GM12878 (cell line): ENCODE data around the gene ARID3B. TPM values are rescaled to one million over a fixed set of nuclear protein-coding genes. Genes with fewer than 3 reads are reported as not detected.

Experiments used
- ATAC-seq: fragments of 200-7000 bp; cut with Tn5 transposase; 3 replicates; pipeline ENCODE4 v1.9.1; 2020; ENCODE audit warnings: mild to moderate bottlenecking, moderate library complexity
- BruUV-seq: library from RNA; stranded (reverse); fragments of 400-500 nt; replicated peaks from 2 replicates; lab custom pipeline; 2021; lab: Mats Ljungman, UMichigan
- CTCF ChIA-PET: fragments of 300-600 bp; sonication (Branson Sonifier 250); formaldehyde crosslinking; extraction: SDS; loops from one replicate; lab custom pipeline; 2021; ENCODE audit warnings: inconsistent platforms; lab: Yijun Ruan, JAX
- POLR2A ChIA-PET: fragments of 350-600 bp; formaldehyde crosslinking; extraction: SDS; loops from one replicate; lab custom pipeline; 2021; ENCODE audit warnings: inconsistent platforms; lab: Charles Lee
- RAD21 ChIA-PET: fragments of 300-600 bp; sonication (Branson Sonifier 250); formaldehyde crosslinking; loops from one replicate; lab custom pipeline; 2023; ENCODE audit warnings: antibody characterized with exemption; ENCODE audit not compliant: unreplicated experiment; lab: Charles Lee
- SMC1A ChIA-PET: fragments of 300-600 bp; sonication (Branson Sonifier 250); formaldehyde crosslinking; loops from one replicate; lab custom pipeline; 2023; ENCODE audit not compliant: unreplicated experiment, uncharacterized antibody; lab: Charles Lee
- DNase-seq: peaks from one replicate; pipeline ENCODE4 v3.0.0-alpha.2; 2011; ENCODE audit warnings: low read depth, low spot score
- FAIRE-seq: peaks from 3 replicates; lab custom pipeline; 2011; peaks lifted over from hg19 to GRCh38; lab: Jason Lieb, UNC
- H2AFZ ChIP-seq: 2 replicates; pipeline ENCODE4 v1.6.0; 2011; ENCODE audit warnings: low read depth, low read length, control low read depth; ENCODE audit not compliant: control insufficient read depth
- H3K27ac ChIP-seq: 2 replicates; pipeline ENCODE4 v1.5.1; 2011; ENCODE audit warnings: control low read depth; ENCODE audit not compliant: control insufficient read depth, insufficient read depth
- H3K27me3 ChIP-seq, 2 experiments: replicated peaks in 1 of 2; 2 replicates each; pipeline versions ENCODE4 v1.6.0 to v1.6.1; 2011; ENCODE audit warnings: low read length in 1 of 2; ENCODE audit not compliant: control insufficient read depth in 2 of 2, insufficient read depth in 2 of 2
- H3K36me3 ChIP-seq, 2 experiments: 2 replicates each; pipeline ENCODE4 v1.5.1; 2011; ENCODE audit warnings: low read length in 1 of 2; ENCODE audit not compliant: control insufficient read depth in 2 of 2, insufficient read depth in 2 of 2
- H3K4me1 ChIP-seq: 2 replicates; pipeline ENCODE4 v1.6.1; 2011; ENCODE audit warnings: mild to moderate bottlenecking, low read length, moderate library complexity, mixed read lengths; ENCODE audit not compliant: control insufficient read depth, insufficient read depth
- H3K4me2 ChIP-seq: 2 replicates; pipeline ENCODE4 v1.6.0; 2011; ENCODE audit warnings: control low read depth; ENCODE audit not compliant: control insufficient read depth, insufficient read depth
- H3K4me3 ChIP-seq: fragments of 200-600 bp; sonication (generic); 2 replicates; pipeline ENCODE4 v1.5.1; 2016
- H3K79me2 ChIP-seq: 2 replicates; pipeline ENCODE4 v1.6.0; 2011; ENCODE audit warnings: low read length; ENCODE audit not compliant: control insufficient read depth, insufficient read depth
- H3K9ac ChIP-seq: 2 replicates; pipeline ENCODE4 v1.8.0; 2011; ENCODE audit warnings: low read length, control low read depth, mixed read lengths; ENCODE audit not compliant: control insufficient read depth, insufficient read depth
- H3K9me3 ChIP-seq: replicated peaks from 3 replicates; pipeline ENCODE4 v1.5.1; 2011; ENCODE audit warnings: mild to moderate bottlenecking, low read length; ENCODE audit not compliant: control insufficient read depth, insufficient read depth
- H4K20me1 ChIP-seq: 2 replicates; pipeline ENCODE4 v1.6.0; 2011; ENCODE audit not compliant: control insufficient read depth, insufficient read depth
- ATF2 ChIP-seq: IDR thresholded peaks from 2 replicates; pipeline ENCODE4 v1.6.1; 2012; ENCODE audit warnings: low read length, inconsistent platforms
- BACH1 ChIP-seq: fragments of 450-650 bp; IDR thresholded peaks from 2 replicates; pipeline ENCODE4 v1.6.1; 2017; ENCODE audit warnings: mild to moderate bottlenecking, borderline replicate concordance
- CREM ChIP-seq: IDR thresholded peaks from 2 replicates; pipeline ENCODE4 v1.6.1; 2014; ENCODE audit warnings: antibody characterized with exemption, low read depth
- EP300 ChIP-seq, 2 experiments: fragments of 150-350 bp in 1 of 2; IDR thresholded peaks; 2 replicates each; pipeline ENCODE4 v1.6.1; 2011 to 2012; ENCODE audit warnings: low read depth in 2 of 2, low read length in 2 of 2, borderline replicate concordance in 1 of 2, improper control_type of control experiment in 1 of 2, inconsistent platforms in 1 of 2; ENCODE audit not compliant: control insufficient read depth in 1 of 2
- ETV6 ChIP-seq, 2 experiments: fragments of 450-650 bp in 1 of 2; IDR thresholded peaks in 1 of 2; conservative IDR thresholded peaks in 1 of 2; 2 replicates each; pipeline ENCODE4 v1.6.1; 2014; ENCODE audit warnings: antibody characterized with exemption in 1 of 2, borderline replicate concordance in 1 of 2, low read depth in 1 of 2, mild to moderate bottlenecking in 1 of 2, moderate library complexity in 1 of 2
- HCFC1 ChIP-seq: fragments of 150-350 bp; IDR thresholded peaks from 2 replicates; pipeline ENCODE4 v1.6.1; 2014; ENCODE audit warnings: low read length
- IKZF1 ChIP-seq: fragments of 450-650 bp; conservative IDR thresholded peaks from 2 replicates; pipeline ENCODE4 v1.6.1; 2017; ENCODE audit warnings: antibody characterized with exemption, mild to moderate bottlenecking
- JUND ChIP-seq: IDR thresholded peaks from 2 replicates; pipeline ENCODE4 v1.6.1; 2012; ENCODE audit warnings: low read depth, mild to moderate bottlenecking, low read length, improper control_type of control experiment, moderate library complexity
- MTA3 ChIP-seq: IDR thresholded peaks from 2 replicates; pipeline ENCODE4 v1.6.1; 2012; ENCODE audit warnings: low read length, inconsistent platforms, borderline replicate concordance
- NBN ChIP-seq: fragments of 450-650 bp; IDR thresholded peaks from 2 replicates; pipeline ENCODE4 v1.6.1; 2016
- NR2F1 ChIP-seq: fragments of 450-650 bp; conservative IDR thresholded peaks from 2 replicates; pipeline ENCODE4 v1.6.1; 2017; ENCODE audit warnings: mild to moderate bottlenecking
- PAX5 ChIP-seq: IDR thresholded peaks from 2 replicates; pipeline ENCODE4 v1.6.1; 2011; ENCODE audit warnings: low read depth, low read length, borderline replicate concordance
- POLR2A ChIP-seq: IDR thresholded peaks from 2 replicates; pipeline ENCODE4 v1.6.1; 2011; ENCODE audit warnings: low read depth, mild to moderate bottlenecking, low read length
- SKIL ChIP-seq: fragments of 450-650 bp; IDR thresholded peaks from 2 replicates; pipeline ENCODE4 v1.6.1; 2017; ENCODE audit warnings: mild to moderate bottlenecking, low read depth, inconsistent platforms; ENCODE audit not compliant: poor library complexity, severe bottlenecking
- SP1 ChIP-seq: IDR thresholded peaks from one replicate; pipeline ENCODE4 v1.6.1; 2011; ENCODE audit warnings: low read depth, low read length
- STAT3 ChIP-seq: IDR thresholded peaks from 2 replicates; pipeline ENCODE4 v1.6.1; 2011; ENCODE audit warnings: low read depth, low read length, improper control_type of control experiment
- WRNIP1 ChIP-seq: IDR thresholded peaks from 2 replicates; pipeline ENCODE4 v1.6.1; 2011; ENCODE audit warnings: low read depth, low read length, improper control_type of control experiment, borderline replicate concordance
- YY1 ChIP-seq: IDR thresholded peaks from 2 replicates; pipeline ENCODE4 v1.6.1; 2011; ENCODE audit warnings: low read depth, mild to moderate bottlenecking, low read length
- ZNF24 ChIP-seq: fragments of 450-650 bp; IDR thresholded peaks from 2 replicates; pipeline ENCODE4 v1.6.1; 2017; ENCODE audit warnings: antibody characterized with exemption, mild to moderate bottlenecking
- WGBS: methylation state at CpG from one replicate; pipeline ENCODE4 v1.1.6; 2016; ENCODE audit warnings: low lambda C conversion rate; ENCODE audit not compliant: insufficient replicate concordance, insufficient coverage; ENCODE audit errors: missing lambda C conversion rate; 5-methylcytosine and 5-hydroxymethylcytosine counted together
- in situ Hi-C: fragments of 300-500 bp; cut with MboI; formaldehyde crosslinking; loops from 9 replicates; pipeline ENCODE4 v1.14.3; 2018; ENCODE audit warnings: mixed read lengths
- intact Hi-C: fragments of 100-400 bp; cut with micrococcal nuclease; formaldehyde crosslinking; loops from one replicate; pipeline ENCODE4 v1.14.2; 2022; ENCODE audit not compliant: unreplicated experiment
- polyA plus RNA-seq, 11 experiments: library from polyadenylated mRNA; depleted of rRNA in 4 of 11; unstranded in 6 of 11; stranded (reverse) in 5 of 11; fragments of >200 nt; fragmentation: Nextera tagmentation in 4 of 11; fragmentation: Illumina TruSeq in 1 of 11; extraction: Ambion mirVana in 4 of 11; extraction: Trizol in 1 of 11; gene quantifications; 1 replicate in 1 of 11; 2 replicates in 10 of 11; pipeline versions ENCODE4 v1.2.1 to v1.2.3, GENCODE V29; 2011 to 2016; ENCODE audit warnings: inconsistent platforms in 2 of 11, missing spikeins in 2 of 11, low read depth in 1 of 11
- total RNA-seq, 4 experiments: library from RNA; depleted of rRNA in 3 of 4; stranded (reverse); fragments of >200 nt in 3 of 4; fragmentation: Illumina TruSeq in 1 of 4; extraction: Trizol in 1 of 4; gene quantifications; 2 replicates each; pipeline versions ENCODE4 v1.2.1 to v1.2.3, GENCODE V29; 2013 to 2021

The ARID3B gene
- total and polyA plus RNA-seq, 10 of the 15 experiments (the other 5 are each of a cell fraction or from before 2014, with no cell fraction given), result 1.1 to 33.4 (median 24.0) TPM

GRCh38 chr15:74541494-74542165 lies 610 bp downstream of the ARID3B start:
- 0 out of 2 replicates have a peak, but pooled peaks cover 3% of the 10 kb centered on the region for H4K20me1 ChIP-seq
- peak overlapping the region; percentile 97 for H3K4me3 ChIP-seq
- no peaks in the 10 kb centered on the region for H3K9me3 ChIP-seq
- ChIA-PET CTCF (interaction anchor here (0.8 to 2.2 kb wide), 10 partner anchors 9 to 165 kb away, joined by 3 to 10 read pairs (median 4); no protein-coding TSS in a partner anchor), SMC1A (interaction anchor here (0.8 to 2.3 kb wide), 5 partner anchors 12 to 170 kb away, joined by 3 to 10 read pairs (median 4); partner anchors contain the start of genes SEMA7A and UBL7), RAD21 (interaction anchor here (0.6 to 2.4 kb wide), 15 partner anchors 52 to 415 kb away, joined by 3 to 8 read pairs (median 4); partner anchors contain the start of genes CLK3 and RPP25), POLR2A (interaction anchor here (0.6 to 3.7 kb wide), 10 partner anchors 9 to 359 kb away, joined by 3 to 30 read pairs (median 4); partner anchors contain the start of gene CLK3)
- peaks cover 2 to 8% of the 10 kb centered on the region in 2 experiments; a peak in 3 of 4 replicates for H3K36me3 ChIP-seq
- ATAC-seq, result peak; percentile 76
- peak overlapping the region; percentile 91 for H3K9ac ChIP-seq
- peak; percentile 74 for DNase-seq
- 2% methylated on average over 21 of the region's 21 CpGs for WGBS
- H3K4me1 ChIP-seq, result peaks cover 14% of the 10 kb centered on the region
- intact Hi-C loops, result loop anchor here (1.0 to 5.0 kb wide), 6 partner anchors 29 to 246 kb away; partner anchors contain the start of genes SEMA7A and UBL7
- no peaks in the 10 kb centered on the region for H3K27me3 ChIP-seq
- peak overlapping the region; percentile 95 for H3K4me2 ChIP-seq
- in situ Hi-C loops, result loop anchor here (5.0 kb wide), 1 partner anchor 159 kb away; no protein-coding TSS in a partner anchor
- H3K79me2 ChIP-seq, result peaks cover 68% of the 10 kb centered on the region
- no peak for FAIRE-seq
- peak overlapping the region; percentile 57 for H2AFZ ChIP-seq
- BruUV-seq, result no TSS peak
- H3K27ac ChIP-seq, result peak overlapping the region; percentile 95
- no peak for TF ChIP-seq STAT3
- peak; percentile 82 for TF ChIP-seq PAX5
- TF ChIP-seq HCFC1, result peak; percentile 26; the same call in 1 of the 2 replicates
- TF ChIP-seq ZNF24, result peak; percentile 66; the same call in 1 of the 2 replicates
- TF ChIP-seq SKIL, result peak; percentile 17
- TF ChIP-seq NR2F1, result 0 out of 2 replicates have a peak, but pooled peaks have one; percentile 12
- TF ChIP-seq SP1, result peak; percentile 62
- TF ChIP-seq ATF2, result peak; percentile 52; the same call in 1 of the 2 replicates
- TF ChIP-seq NBN, result peak; percentile 61
- peak; percentile 88 for TF ChIP-seq YY1
- peak; percentile 92; the same call in 1 of the 2 replicates for TF ChIP-seq WRNIP1
- 0 out of 2 replicates have a peak, but pooled peaks have one; percentile 57 for TF ChIP-seq MTA3
- TF ChIP-seq BACH1, result peak; percentile 63; the same call in 1 of the 2 replicates
- peak; percentile 59 for TF ChIP-seq CREM
- TF ChIP-seq EP300 (IDR thresholded peaks at IDR 0.05; ENCODE audit: borderline replicate concordance in 1 of 2, control insufficient read depth in 1 of 2, low read depth in 2 of 2, low read length in 2 of 2), result peak; percentile 23 to 69; a peak in 2 of 4 replicates
- peak; percentile 67; the same call in 1 of the 2 replicates for TF ChIP-seq JUND
- peak; percentile 65 for TF ChIP-seq POLR2A
- TF ChIP-seq ETV6 (conservative IDR thresholded peaks at IDR 0.05 in 1 of 2, IDR thresholded peaks at IDR 0.05 in 1 of 2; ENCODE audit: borderline replicate concordance in 1 of 2, low read depth in 1 of 2), result 0 out of 4 replicates have a peak, but pooled peaks of 1 of the 2 experiments have one; percentile 54
- TF ChIP-seq IKZF1, result peak; percentile 44
